IMR-90 (cell line): ENCODE measurements around the gene CSH1. TPM values are rescaled to one million over a fixed set of nuclear protein-coding genes. Genes with fewer than 3 reads are reported as not detected.

Experiments
- ATAC-seq: fragments of 200-7000 bp; cut with Tn5 transposase; 2 replicates; pipeline ENCODE4 v1.9.1; 2020; ENCODE audit warnings: low read depth, mild to moderate bottlenecking, moderate library complexity
- BruUV-seq: library from RNA; stranded (reverse); fragments of 400-500 nt; replicated peaks from 2 replicates; lab custom pipeline; 2021; lab: Mats Ljungman, UMichigan
- CTCF ChIA-PET: fragments of 300-600 bp; formaldehyde crosslinking; extraction: SDS; loops from one replicate; lab custom pipeline; 2021; ENCODE audit warnings: antibody characterized with exemption; lab: Yijun Ruan, JAX
- POLR2A ChIA-PET: fragments of 300-600 bp; sonication (Branson Sonifier 250); formaldehyde crosslinking; loops from one replicate; lab custom pipeline; 2022; ENCODE audit warnings: antibody characterized with exemption; ENCODE audit not compliant: unreplicated experiment; lab: Charles Lee
- DNase-seq: peaks from one replicate; pipeline ENCODE4 v3.0.0; 2013
- H2AFZ ChIP-seq: replicated peaks from 2 replicates; pipeline ENCODE3; 2013; ENCODE audit warnings: low read length, mild to moderate bottlenecking; ENCODE audit not compliant: poor library complexity
- H2AK5ac ChIP-seq: 2 replicates; pipeline ENCODE4 v1.6.1; 2013; ENCODE audit warnings: low read depth, low read length, inconsistent platforms
- H2AK9ac ChIP-seq: replicated peaks from 2 replicates; pipeline ENCODE3; 2013; ENCODE audit warnings: mild to moderate bottlenecking, low read depth, low read length, moderate library complexity; ENCODE audit not compliant: poor library complexity
- H2BK120ac ChIP-seq: 2 replicates; pipeline ENCODE4 v1.6.1; 2013; ENCODE audit warnings: low read depth, low read length, inconsistent platforms
- H2BK15ac ChIP-seq: 3 replicates; pipeline ENCODE4 v1.6.1; 2013; ENCODE audit warnings: low read depth, low read length, inconsistent platforms
- H2BK20ac ChIP-seq: 2 replicates; pipeline ENCODE4 v1.6.1; 2013; ENCODE audit warnings: low read depth, mild to moderate bottlenecking, inconsistent platforms, low read length, moderate library complexity
- H2BK5ac ChIP-seq: 2 replicates; pipeline ENCODE4 v1.6.1; 2013; ENCODE audit warnings: mild to moderate bottlenecking, low read depth, low read length, inconsistent platforms; ENCODE audit not compliant: poor library complexity, severe bottlenecking
- H3K14ac ChIP-seq: replicated peaks from 2 replicates; pipeline ENCODE4 v1.6.1; 2013; ENCODE audit warnings: low read depth, low read length, inconsistent platforms
- H3K18ac ChIP-seq: 2 replicates; pipeline ENCODE4 v1.6.1; 2013; ENCODE audit warnings: low read depth, low read length, control low read depth
- H3K23ac ChIP-seq: 2 replicates; pipeline ENCODE4 v1.6.1; 2013; ENCODE audit warnings: low read depth, low read length, inconsistent platforms
- H3K27ac ChIP-seq: 2 replicates; pipeline ENCODE4 v1.5.1; 2013; ENCODE audit warnings: mild to moderate bottlenecking, control low read depth, low read length; ENCODE audit not compliant: insufficient read depth
- H3K27me3 ChIP-seq: 2 replicates; pipeline ENCODE4 v1.6.1; 2013; ENCODE audit warnings: low read length; ENCODE audit not compliant: control insufficient read depth, insufficient read depth
- H3K36me3 ChIP-seq: 2 replicates; pipeline ENCODE4 v1.6.1; 2013; ENCODE audit warnings: low read length, mixed read lengths; ENCODE audit not compliant: control insufficient read depth, insufficient read depth
- H3K4ac ChIP-seq: 2 replicates; pipeline ENCODE4 v1.6.1; 2013; ENCODE audit warnings: low read depth, low read length, inconsistent platforms
- H3K4me1 ChIP-seq: 2 replicates; pipeline ENCODE4 v1.6.1; 2013; ENCODE audit warnings: low read length, mixed read lengths; ENCODE audit not compliant: control insufficient read depth, insufficient read depth
- H3K4me2 ChIP-seq: 2 replicates; pipeline ENCODE4 v1.6.1; 2013; ENCODE audit warnings: low read depth, mild to moderate bottlenecking, control low read depth, low read length, moderate library complexity
- H3K4me3 ChIP-seq: 2 replicates; pipeline ENCODE4 v1.5.1; 2013; ENCODE audit warnings: low read depth, mild to moderate bottlenecking, control low read depth, low read length, moderate library complexity; ENCODE audit not compliant: insufficient read depth
- H3K56ac ChIP-seq: 2 replicates; pipeline ENCODE4 v1.6.1; 2013; ENCODE audit warnings: low read length, inconsistent platforms; ENCODE audit not compliant: insufficient read depth; ENCODE audit errors: extremely low read depth
- H3K79me1 ChIP-seq, 2 experiments: 2 replicates each; pipeline ENCODE4 v1.6.1; 2013; ENCODE audit warnings: low read length in 2 of 2, inconsistent platforms in 1 of 2, low read depth in 1 of 2
- H3K9ac ChIP-seq: 2 replicates; pipeline ENCODE4 v1.6.1; 2013; ENCODE audit warnings: low read depth, low read length, control low read depth
- H3K9me1 ChIP-seq: 2 replicates; pipeline ENCODE4 v1.6.1; 2013; ENCODE audit warnings: low read length, inconsistent platforms; ENCODE audit not compliant: insufficient read depth
- H3K9me3 ChIP-seq: 2 replicates; pipeline ENCODE4 v1.6.1; 2013; ENCODE audit warnings: low read length; ENCODE audit not compliant: control insufficient read depth, insufficient read depth
- H4K20me1 ChIP-seq: 2 replicates; pipeline ENCODE4 v1.6.1; 2013; ENCODE audit warnings: low read length, inconsistent platforms; ENCODE audit not compliant: insufficient read depth
- H4K5ac ChIP-seq: 2 replicates; pipeline ENCODE4 v1.6.1; 2013; ENCODE audit warnings: mild to moderate bottlenecking, low read depth, low read length, control low read depth
- H4K8ac ChIP-seq, 2 experiments: 2 replicates each; pipeline ENCODE4 v1.6.1; 2013; ENCODE audit warnings: low read depth in 2 of 2, low read length in 2 of 2, control low read depth in 1 of 2, inconsistent platforms in 1 of 2
- H4K91ac ChIP-seq: 2 replicates; pipeline ENCODE4 v1.6.1; 2013; ENCODE audit warnings: low read depth, low read length, inconsistent platforms; ENCODE audit not compliant: insufficient read depth
- BHLHE40 ChIP-seq: fragments of 150-350 bp; IDR thresholded peaks from 2 replicates; pipeline ENCODE4 v1.6.1; 2016; ENCODE audit warnings: mild to moderate bottlenecking, low read depth, low read length
- CHD1 ChIP-seq: IDR thresholded peaks from 2 replicates; pipeline ENCODE4 v1.6.1; 2012; ENCODE audit warnings: low read depth, low read length, improper control_type of control experiment
- CTCF ChIP-seq: conservative IDR thresholded peaks from 2 replicates; pipeline ENCODE4 v1.5.1; 2012; ENCODE audit warnings: mild to moderate bottlenecking, low read depth, low read length, improper control_type of control experiment
- MAFK ChIP-seq: IDR thresholded peaks from 2 replicates; pipeline ENCODE4 v1.6.1; 2012; ENCODE audit warnings: low read depth, low read length, improper control_type of control experiment
- MAZ ChIP-seq: IDR thresholded peaks from 2 replicates; pipeline ENCODE4 v1.6.1; 2012; ENCODE audit warnings: low read depth, mild to moderate bottlenecking, low read length, improper control_type of control experiment, moderate library complexity, borderline replicate concordance
- NFE2L2 ChIP-seq: fragments of 150-350 bp; IDR thresholded peaks from 2 replicates; pipeline ENCODE4 v1.6.1; 2016; ENCODE audit warnings: low read depth, mild to moderate bottlenecking, low read length
- POLR2A ChIP-seq: IDR thresholded peaks from 2 replicates; pipeline ENCODE4 v1.6.1; 2012; ENCODE audit warnings: mild to moderate bottlenecking, low read depth, low read length
- RAD21 ChIP-seq: IDR thresholded peaks from 2 replicates; pipeline ENCODE4 v1.6.1; 2012; ENCODE audit warnings: low read length, improper control_type of control experiment
- RCOR1 ChIP-seq: IDR thresholded peaks from 2 replicates; pipeline ENCODE4 v1.6.1; 2012; ENCODE audit warnings: mild to moderate bottlenecking, low read length, improper control_type of control experiment; ENCODE audit not compliant: insufficient replicate concordance
- RFX5 ChIP-seq: IDR thresholded peaks from 2 replicates; pipeline ENCODE4 v1.8.0; 2012; ENCODE audit warnings: low read depth, mild to moderate bottlenecking, low read length, moderate library complexity
- SMC3 ChIP-seq: fragments of 150-350 bp; IDR thresholded peaks from 2 replicates; pipeline ENCODE4 v1.6.1; 2016; ENCODE audit warnings: low read depth, mild to moderate bottlenecking, antibody characterized with exemption, low read length, moderate library complexity
- USF2 ChIP-seq: fragments of 150-350 bp; IDR thresholded peaks from 2 replicates; pipeline ENCODE4 v1.6.1; 2017; ENCODE audit warnings: mild to moderate bottlenecking, antibody characterized with exemption, low read length, low read depth
- WGBS, 2 experiments: methylation state at CpG; one replicate each; pipeline versions ENCODE4 v1.1.5 to v1.1.7; 2013; ENCODE audit warnings: missing lambda C conversion rate in 2 of 2; ENCODE audit not compliant: insufficient read length in 1 of 2; ENCODE audit errors: extremely low coverage in 2 of 2; 5-methylcytosine and 5-hydroxymethylcytosine counted together
- dilution Hi-C: fragments of 300-500 bp; cut with HindIII; formaldehyde crosslinking; loops from one replicate; pipeline ENCODE4 v1.14.3; 2018; ENCODE audit warnings: low sequenced_read_pairs; ENCODE audit not compliant: unreplicated experiment
- in situ Hi-C: fragments of 300-500 bp; cut with MboI; formaldehyde crosslinking; loops from 3 replicates; pipeline ENCODE4 v1.14.3; 2019; ENCODE audit warnings: low sequenced_read_pairs, inconsistent platforms, mixed read lengths
- intact Hi-C: fragments of 100-400 bp; cut with micrococcal nuclease; formaldehyde crosslinking; loops from 2 replicates; pipeline ENCODE4 v1.10.0; 2022
- polyA plus RNA-seq, 3 experiments: library from polyadenylated mRNA; depleted of rRNA; stranded (reverse); fragments of >200 nt; gene quantifications; 2 replicates each; pipeline ENCODE4 v1.2.3, GENCODE V29; 2012; ENCODE audit warnings: low replicate concordance in 1 of 3
- total RNA-seq: library from RNA; depleted of rRNA; stranded (reverse); fragments of >200 nt; gene quantifications from 2 replicates; pipeline ENCODE4 v1.2.3, GENCODE V29; 2012

Gene CSH1
- total and polyA plus RNA-seq, 2 of the 4 experiments (the other 2 are of a cell fraction), result not detected

- BruUV-seq, result no TSS peak
- H2AK5ac ChIP-seq, result no peak overlapping the region
- peaks cover 13% of the 10 kb centered on the region for H3K27me3 ChIP-seq
- intact Hi-C loops, result no loop called here
- H3K9me3 ChIP-seq, result 0 out of 2 replicates have a peak, but pooled peaks cover 3% of the 10 kb centered on the region
- no peak overlapping the region for H2BK15ac ChIP-seq
- no peak overlapping the region for H2BK5ac ChIP-seq
- no peak overlapping the region for H3K18ac ChIP-seq
- no peak overlapping the region for H4K5ac ChIP-seq
- H3K4ac ChIP-seq, result no peak overlapping the region
- H3K4me2 ChIP-seq, result no peak overlapping the region
- H2AFZ ChIP-seq, result no peak overlapping the region
- no peak overlapping the region for H2BK20ac ChIP-seq
- no peaks in the 10 kb centered on the region for H3K4me1 ChIP-seq
- H3K56ac ChIP-seq, result no peak overlapping the region
- no peak overlapping the region for H2BK120ac ChIP-seq
- TF ChIP-seq CTCF (no peak), SMC3 (no peak), RCOR1 (no peak), CHD1 (no peak), BHLHE40 (no peak), RFX5 (no peak), POLR2A (no peak), NFE2L2 (no peak), MAFK (no peak), RAD21 (no peak), USF2 (no peak), MAZ (no peak)
- in situ Hi-C loops, result no loop called here
- dilution Hi-C loops, result no loop called here
- no peak overlapping the region for H4K91ac ChIP-seq
- no peak overlapping the region for H3K4me3 ChIP-seq
- H3K23ac ChIP-seq, result no peak overlapping the region
- H3K9me1 ChIP-seq, result no peaks in the 10 kb centered on the region
- H4K20me1 ChIP-seq, result no peaks in the 10 kb centered on the region
- no peak overlapping the region for H3K27ac ChIP-seq
- WGBS, 2 experiments, result 55% methylated on average over 6 of the region's 9 CpGs; no CpG with 5 or more reads in 1 of the 2 experiments
- CTCF ChIA-PET, result no interaction called here
- no peaks in the 10 kb centered on the region for H3K36me3 ChIP-seq
- no peak overlapping the region for H3K14ac ChIP-seq
- no peak overlapping the region for H4K8ac ChIP-seq
- no peak overlapping the region for H3K9ac ChIP-seq
- no peak overlapping the region for H2AK9ac ChIP-seq
- POLR2A ChIA-PET, result no interaction called here
- H3K79me1 ChIP-seq, result no peaks in the 10 kb centered on the region
- no peak for ATAC-seq
- no peak for DNase-seq
Observed at GRCh38 chr17:63850401-63850800, 46.0 kb downstream of the CSH1 start.
